ENCODE results near the gene PLEK2.
"Not testable (repeated sequence)": the region's sequence is repeated elsewhere in the genome, so short reads cannot be mapped to it uniquely, and the experiment has no call there.

The PLEK2 gene

GRCh38 chr14:67343601-67344230 is 68.2 kb downstream of the PLEK2 start:
- H3K27ac ChIP-seq (ENCODE audit: low read depth, low read length): no peak overlapping the region
- H3K36me3 ChIP-seq (ENCODE audit: insufficient read depth, low read length): peaks cover 55% of the 10 kb centered on the region
- H3K4me3 ChIP-seq (ENCODE audit: low read depth in 1 of 2, low read length in 2 of 2): no peak overlapping the region
- no peaks in the 10 kb centered on the region for H3K27me3 ChIP-seq (ENCODE audit: control insufficient read depth in 1 of 2, insufficient read depth in 2 of 2, low read length in 2 of 2)
- no peaks in the 10 kb centered on the region for H3K9me3 ChIP-seq (ENCODE audit: low read length)
- no peaks in the 10 kb centered on the region for H3K4me1 ChIP-seq (ENCODE audit: insufficient read depth, low read length)
- no peak overlapping the region for H3K9ac ChIP-seq (ENCODE audit: low read length)

- not testable (repeated sequence) for H3K9me3 ChIP-seq (ENCODE audit: low read length); H3K27me3 ChIP-seq (ENCODE audit: control insufficient read depth in 1 of 2, insufficient read depth in 2 of 2, low read length in 2 of 2); H3K9ac ChIP-seq (ENCODE audit: low read length); H3K4me3 ChIP-seq (ENCODE audit: low read depth in 1 of 2, low read length in 2 of 2); H3K27ac ChIP-seq (ENCODE audit: low read depth, low read length); H3K4me1 ChIP-seq (ENCODE audit: insufficient read depth, low read length)
- H3K36me3 ChIP-seq (ENCODE audit: insufficient read depth, low read length): peaks cover 44% of the 10 kb centered on the region
These were observed 70.7 kb downstream of the PLEK2 start for GRCh38 chr14:67341231-67341630.
